Glutamatergic neuron (in vitro differentiated cells): ENCODE measurements around the gene PGLYRP3. TPM values are rescaled to one million over a fixed set of nuclear protein-coding genes. Genes with fewer than 3 reads are reported as not detected.

Experiments
- DNase-seq: peaks from one replicate; pipeline ENCODE4 v3.0.0; 2022
- H3K27ac Mint-ChIP-seq: one replicate; pipeline ENCODE4 v1.8.0; 2020; ENCODE audit warnings: mild to moderate bottlenecking, mixed read lengths, inconsistent platforms; ENCODE audit not compliant: unreplicated experiment
- H3K27me3 Mint-ChIP-seq: one replicate; pipeline ENCODE4 v1.8.0; 2020; ENCODE audit warnings: mild to moderate bottlenecking, moderate library complexity, mixed read lengths, inconsistent platforms; ENCODE audit not compliant: unreplicated experiment
- H3K36me3 Mint-ChIP-seq: one replicate; pipeline ENCODE4 v1.8.0; 2020; ENCODE audit warnings: mild to moderate bottlenecking, mixed read lengths, inconsistent platforms; ENCODE audit not compliant: unreplicated experiment
- H3K4me1 Mint-ChIP-seq: one replicate; pipeline ENCODE4 v1.8.0; 2020; ENCODE audit warnings: mild to moderate bottlenecking, low read depth, mixed read lengths, inconsistent platforms; ENCODE audit not compliant: unreplicated experiment
- H3K4me3 Mint-ChIP-seq: one replicate; pipeline ENCODE4 v1.8.0; 2020; ENCODE audit warnings: mild to moderate bottlenecking, mixed read lengths, inconsistent platforms; ENCODE audit not compliant: unreplicated experiment
- H3K9me3 Mint-ChIP-seq: one replicate; pipeline ENCODE4 v1.8.0; 2020; ENCODE audit warnings: mild to moderate bottlenecking, moderate library complexity, mixed read lengths, inconsistent platforms; ENCODE audit not compliant: unreplicated experiment
- total RNA-seq: library from RNA; stranded (reverse); fragmentation: NEBNext Ultra II Directional; extraction: Animal tissue kit (Norgen Biotek cat#: 25700); gene quantifications from one replicate; pipeline ENCODE4 v1.2.1, GENCODE V29; 2021; ENCODE audit not compliant: unreplicated experiment
- TF ChIP-seq, protein P1 (sequence below): fragments of 200-600 bp; sonication (generic); IDR thresholded peaks from one replicate; pipeline ENCODE4 v1.5.0; 2021; ENCODE audit not compliant: partially characterized antibody, unreplicated experiment

PGLYRP3 gene
- total RNA-seq, 1 donor from 2014 or later, result not detected

DNA sequence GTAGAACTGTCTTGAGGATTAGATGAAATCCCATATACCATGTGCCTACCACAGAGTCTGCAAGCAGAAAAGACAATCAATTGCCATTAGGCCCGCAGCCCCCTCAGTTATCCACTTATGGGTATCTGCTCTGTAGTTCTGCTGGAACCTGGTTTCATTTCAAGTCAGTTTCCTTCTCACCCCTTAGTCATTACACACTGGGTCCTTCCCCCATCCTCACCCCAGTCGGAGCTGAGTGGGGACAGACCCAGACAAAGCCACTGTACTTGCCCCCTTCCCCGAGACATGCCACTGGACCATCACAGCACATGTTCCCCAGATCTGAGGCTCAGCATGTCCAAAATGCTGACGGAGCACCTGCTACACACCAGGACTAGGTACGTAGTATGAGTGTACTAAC, 21.2 kb downstream of the PGLYRP3 start:
- peaks cover 2% of the 10 kb centered on the region for H3K9me3 Mint-ChIP-seq
- H3K36me3 Mint-ChIP-seq, result no peaks in the 10 kb centered on the region
- DNase-seq, result no peak
- peaks cover 6% of the 10 kb centered on the region for H3K27me3 Mint-ChIP-seq
- peaks cover 2% of the 10 kb centered on the region for H3K4me1 Mint-ChIP-seq
- TF ChIP-seq, protein P1, sequence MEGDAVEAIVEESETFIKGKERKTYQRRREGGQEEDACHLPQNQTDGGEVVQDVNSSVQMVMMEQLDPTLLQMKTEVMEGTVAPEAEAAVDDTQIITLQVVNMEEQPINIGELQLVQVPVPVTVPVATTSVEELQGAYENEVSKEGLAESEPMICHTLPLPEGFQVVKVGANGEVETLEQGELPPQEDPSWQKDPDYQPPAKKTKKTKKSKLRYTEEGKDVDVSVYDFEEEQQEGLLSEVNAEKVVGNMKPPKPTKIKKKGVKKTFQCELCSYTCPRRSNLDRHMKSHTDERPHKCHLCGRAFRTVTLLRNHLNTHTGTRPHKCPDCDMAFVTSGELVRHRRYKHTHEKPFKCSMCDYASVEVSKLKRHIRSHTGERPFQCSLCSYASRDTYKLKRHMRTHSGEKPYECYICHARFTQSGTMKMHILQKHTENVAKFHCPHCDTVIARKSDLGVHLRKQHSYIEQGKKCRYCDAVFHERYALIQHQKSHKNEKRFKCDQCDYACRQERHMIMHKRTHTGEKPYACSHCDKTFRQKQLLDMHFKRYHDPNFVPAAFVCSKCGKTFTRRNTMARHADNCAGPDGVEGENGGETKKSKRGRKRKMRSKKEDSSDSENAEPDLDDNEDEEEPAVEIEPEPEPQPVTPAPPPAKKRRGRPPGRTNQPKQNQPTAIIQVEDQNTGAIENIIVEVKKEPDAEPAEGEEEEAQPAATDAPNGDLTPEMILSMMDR, result no peak
- no peak overlapping the region for H3K4me3 Mint-ChIP-seq
- no peak overlapping the region for H3K27ac Mint-ChIP-seq

DNA sequence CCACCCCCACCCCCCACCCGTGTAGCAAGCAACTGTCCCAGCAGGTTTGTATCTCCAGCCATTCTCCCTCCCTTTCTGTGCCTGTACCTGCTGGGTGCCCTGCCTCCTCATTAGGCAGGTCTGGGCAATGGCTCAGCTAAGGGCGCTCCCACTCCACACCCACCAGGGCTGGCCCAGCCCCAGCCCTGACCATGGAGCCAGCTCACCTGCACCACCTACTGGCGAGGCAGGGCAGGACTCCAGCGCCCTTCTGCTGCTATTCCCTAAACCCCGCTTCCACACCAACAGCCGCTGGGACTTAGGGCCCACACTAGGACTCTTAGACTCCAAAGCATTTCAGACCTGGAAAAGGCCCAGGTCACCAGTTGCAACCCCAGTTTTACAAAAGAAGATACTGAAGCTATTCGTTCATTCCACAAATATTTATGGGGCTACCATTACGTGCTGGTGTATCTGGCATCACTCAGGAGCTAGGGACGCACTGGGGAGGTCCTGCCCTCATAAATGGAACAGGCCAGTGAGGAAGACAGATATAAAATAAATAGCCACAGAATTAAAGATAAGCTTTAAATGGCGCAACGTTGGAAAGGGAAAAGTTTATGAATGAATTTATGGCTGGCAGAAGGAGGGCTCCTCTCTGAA, 24.0 kb downstream of the PGLYRP3 start:
- peak; percentile 47 for DNase-seq
- no peak overlapping the region for H3K27ac Mint-ChIP-seq
- no peaks in the 10 kb centered on the region for H3K36me3 Mint-ChIP-seq
- H3K9me3 Mint-ChIP-seq, result peaks cover 2% of the 10 kb centered on the region
- H3K4me3 Mint-ChIP-seq, result no peak overlapping the region
- H3K27me3 Mint-ChIP-seq, result peaks cover 4% of the 10 kb centered on the region
- TF ChIP-seq, protein P1, result peak; percentile 50
- H3K4me1 Mint-ChIP-seq, result peaks cover 2% of the 10 kb centered on the region

- H3K9me3 Mint-ChIP-seq, result no peaks in the 10 kb centered on the region
- no peaks in the 10 kb centered on the region for H3K36me3 Mint-ChIP-seq
- no peak for DNase-seq
These were observed 34.9 kb downstream of the PGLYRP3 start for GRCh38 chr1:153277852-153278251.

DNA sequence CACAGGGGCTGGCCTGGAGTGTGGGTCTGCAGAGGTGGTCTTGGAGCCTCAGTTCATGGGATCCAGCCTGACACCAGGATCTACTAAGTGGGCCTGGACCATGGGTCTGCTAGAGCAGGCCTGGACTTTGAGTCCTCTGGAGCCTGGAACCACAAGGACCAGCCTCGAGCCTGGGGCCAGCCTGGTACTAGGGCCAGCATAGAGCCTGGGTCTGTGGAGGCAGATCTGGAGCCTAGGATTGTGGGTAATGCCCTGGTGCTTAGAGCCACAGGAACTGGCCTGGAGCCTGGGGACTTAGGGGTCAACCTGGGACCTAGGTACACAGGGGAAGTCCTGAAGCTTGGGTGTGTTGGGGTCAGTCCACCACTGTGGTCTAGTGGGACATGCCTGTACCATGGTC, 40.6 kb downstream of the PGLYRP3 start:
- no peak overlapping the region for H3K27ac Mint-ChIP-seq
- TF ChIP-seq, protein P1, result no peak
- no peaks in the 10 kb centered on the region for H3K27me3 Mint-ChIP-seq
- H3K36me3 Mint-ChIP-seq, result no peaks in the 10 kb centered on the region
- no peaks in the 10 kb centered on the region for H3K9me3 Mint-ChIP-seq
- H3K4me1 Mint-ChIP-seq, result peaks cover 2% of the 10 kb centered on the region
- H3K4me3 Mint-ChIP-seq, result no peak overlapping the region
- DNase-seq, result no peak

More at GRCh38 chr1:153277852-153278251, 34.9 kb downstream of the PGLYRP3 start:
- Mint-ChIP-seq H3K4me1 (no peaks in the 10 kb centered on the region), H3K4me3 (no peak overlapping the region), H3K27ac (no peak overlapping the region), H3K27me3 (peaks cover 2% of the 10 kb centered on the region)
- TF ChIP-seq, protein P1, result peak; percentile 80

DNA sequence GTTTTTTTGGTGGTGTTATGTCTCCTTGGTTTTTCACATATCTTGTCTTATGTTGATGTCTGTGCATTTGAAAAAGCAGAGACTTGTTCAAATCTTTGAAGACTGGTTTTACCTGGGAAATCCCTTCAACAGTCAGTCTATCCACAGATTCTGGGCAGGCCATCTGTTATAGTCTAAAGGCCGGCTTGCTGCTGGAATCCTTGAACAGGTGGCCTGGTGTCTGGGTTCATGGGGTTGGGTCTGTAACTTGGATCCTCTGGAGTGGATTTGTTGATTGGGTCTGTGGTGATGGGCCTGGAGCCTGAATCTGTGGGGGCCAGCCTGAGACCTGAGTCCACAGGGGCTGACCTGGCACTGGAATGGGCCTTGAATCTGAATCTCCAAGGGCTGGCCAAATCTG, 41.0 kb downstream of the PGLYRP3 start:
- no peak for DNase-seq
- H3K9me3 Mint-ChIP-seq, result no peaks in the 10 kb centered on the region
- H3K27ac Mint-ChIP-seq, result no peak overlapping the region
- H3K27me3 Mint-ChIP-seq, result no peaks in the 10 kb centered on the region
- no peaks in the 10 kb centered on the region for H3K36me3 Mint-ChIP-seq
- no peak overlapping the region for H3K4me3 Mint-ChIP-seq
- H3K4me1 Mint-ChIP-seq, result peaks cover 2% of the 10 kb centered on the region
- TF ChIP-seq, protein P1, result no peak
